Posterior vena cava (tissue), 2 donors: ENCODE data around the gene SLC25A12. TPM values are rescaled to one million over a fixed set of nuclear protein-coding genes. Genes with fewer than 3 reads are reported as not detected.

Experiments
- DNase-seq: peaks from one replicate; pipeline ENCODE4 v3.0.0-alpha.2; 2020; ENCODE audit warnings: low spot score
- intact Hi-C, 2 donors: fragments of 100-400 bp; cut with DNase I; formaldehyde crosslinking; loops; one replicate each; pipeline versions ENCODE4 v1.14.1 to v1.14.2; 2022 to 2023
- total RNA-seq, 2 donors: library from RNA; stranded (reverse); fragmentation: NEBNext Ultra II Directional; extraction: Animal tissue kit (Norgen Biotek cat#: 25700); gene quantifications; one replicate each; pipeline ENCODE4 v1.2.1, GENCODE V29; 2021
- donor health status: DM: yes; HTN: yes; CAD: no.
- donor health status: DM: yes; HTN: yes; CAD: no.

SLC25A12 gene
- total RNA-seq, 2 donors from 2014 or later: 34.7 to 35.4 TPM

DNA sequence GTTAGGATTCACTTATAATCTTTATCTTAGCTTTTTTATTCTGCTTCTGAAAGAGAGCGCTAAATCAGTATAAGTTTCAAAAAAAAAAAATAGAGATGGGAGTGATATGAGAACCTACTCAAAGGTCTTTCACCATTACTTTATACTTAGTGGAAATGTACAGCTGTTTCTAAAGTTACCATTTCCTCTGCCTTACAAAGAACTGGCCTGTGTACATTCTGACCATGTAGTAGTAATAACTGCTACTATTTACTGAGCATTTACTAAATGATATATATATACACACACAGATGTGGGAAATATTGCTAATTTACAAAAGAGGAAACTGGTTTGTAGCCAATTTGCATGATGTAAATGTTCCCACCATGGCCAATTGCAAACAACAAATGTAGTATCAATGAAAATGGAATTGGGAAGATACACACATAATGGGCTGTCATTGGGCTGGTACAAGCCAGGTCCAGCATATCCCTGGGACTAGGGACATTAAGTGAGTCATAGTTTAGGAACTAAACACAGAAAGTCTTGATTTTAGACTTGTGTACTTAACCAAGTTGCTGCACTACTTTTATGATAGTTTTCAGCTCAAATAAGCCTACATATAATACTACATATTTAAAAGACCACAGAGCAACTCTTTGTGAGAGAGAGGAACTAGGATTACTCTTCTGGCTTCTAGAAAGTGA, 139.6 kb downstream of the SLC25A12 start:
- no peak for DNase-seq
- intact Hi-C loops: no loop called here

GRCh38 chr2:171747371-171747770, 146.7 kb downstream of the SLC25A12 start:
- intact Hi-C loops: no loop called here
- no peak for DNase-seq

GRCh38 chr2:171745806-171746205, 148.2 kb downstream of the SLC25A12 start:
- intact Hi-C loops: no loop called here
- no peak for DNase-seq

DNA sequence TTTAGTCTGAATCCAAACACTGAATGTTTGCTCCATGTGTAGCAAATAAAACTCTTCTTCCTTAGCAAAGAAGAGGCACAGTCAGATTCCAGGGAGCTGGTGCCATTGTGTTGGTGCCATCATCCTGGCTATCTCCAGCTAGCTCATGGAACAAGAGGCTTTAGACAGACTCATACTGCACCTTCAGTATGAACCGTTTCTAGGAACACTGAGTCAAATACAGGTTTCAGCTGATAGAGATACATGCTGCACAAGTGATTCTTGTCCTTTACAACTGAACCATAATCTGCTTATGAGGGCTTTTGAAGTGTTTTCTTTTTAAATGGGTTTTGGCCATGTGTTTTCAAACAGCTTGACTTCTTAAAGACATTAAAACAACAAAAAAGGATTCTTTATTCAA, 148.9 kb downstream of the SLC25A12 start:
- DNase-seq: no peak
- intact Hi-C loops: no loop called here

DNA sequence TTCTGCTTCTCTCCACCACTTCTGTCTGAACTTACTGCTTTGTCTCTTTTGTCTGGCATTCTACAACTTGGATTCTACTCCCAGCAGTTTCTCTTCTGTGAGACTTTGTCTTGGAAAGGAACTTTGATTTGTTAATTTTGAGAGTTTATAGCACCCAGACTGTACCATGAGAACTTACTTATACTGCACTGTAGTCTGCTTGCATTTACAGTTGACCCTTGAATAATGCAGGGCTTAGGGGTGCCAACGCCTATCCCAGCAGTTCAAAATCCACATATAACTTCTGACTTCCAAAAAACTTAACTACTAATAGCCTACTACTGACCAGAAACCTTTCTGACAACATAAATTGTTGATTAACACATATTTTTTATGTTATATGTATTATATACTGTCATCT, 151.3 kb downstream of the SLC25A12 start:
- no peak for DNase-seq
- intact Hi-C loops: no loop called here

- DNase-seq: no peak
- intact Hi-C loops: no loop called here
Observed at GRCh38 chr2:171741189-171741588, 152.9 kb downstream of the SLC25A12 start.

DNA sequence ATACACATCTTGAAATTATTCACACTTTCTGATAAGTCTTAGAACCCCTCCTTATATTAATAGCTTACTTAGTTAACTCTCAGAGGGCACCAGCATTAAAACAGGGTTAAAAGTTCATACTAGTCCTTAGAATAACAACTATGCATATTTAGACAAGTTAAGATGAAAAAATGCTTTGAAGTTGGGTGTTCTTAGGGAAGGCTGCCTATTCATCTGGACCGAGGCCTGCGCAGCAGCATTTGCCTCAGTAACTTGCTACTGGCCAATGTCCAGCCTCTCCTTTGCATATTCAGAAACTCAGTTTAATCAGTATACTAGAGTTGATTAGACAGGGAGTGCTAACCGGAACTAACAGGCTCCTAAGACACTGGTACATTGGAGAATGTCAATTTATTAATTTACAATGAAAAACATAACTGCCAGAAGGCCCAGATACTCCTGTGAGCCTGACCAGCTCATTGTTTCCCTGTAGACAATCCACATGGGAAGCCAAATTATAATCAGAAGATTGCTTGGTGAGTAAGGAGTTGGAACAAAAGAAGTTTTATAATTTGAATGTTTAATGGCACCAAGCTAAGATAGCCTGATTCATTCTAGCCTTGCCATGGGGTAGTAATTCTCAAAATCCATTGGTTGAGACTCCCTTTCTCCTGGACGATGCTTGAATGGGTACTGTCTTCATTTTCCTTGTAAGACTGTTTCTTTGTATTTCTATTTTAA, 157.9 kb downstream of the SLC25A12 start:
- intact Hi-C loops: loop anchor here in 1 of 2 donors (5.0 kb wide), 1 partner anchor 46 kb away; no protein-coding TSS in a partner anchor

More for the DNA sequence above, 157.9 kb downstream of the SLC25A12 start:
- DNase-seq: no peak

Other genes with a start within 250 kb of the SLC25A12 start
- gene DYNC1I2, start 206.8 kb downstream of the SLC25A12 start, total RNA-seq: 10 to 100 TPM; 89.2 to 92.3 TPM
- gene HAT1, start 28.2 kb upstream of the SLC25A12 start, total RNA-seq: 10 to 100 TPM; 29.1 to 42.5 TPM
- gene METAP1D, start 105.7 kb upstream of the SLC25A12 start, total RNA-seq: 1 to 10 TPM; 3.5 to 6.5 TPM
- not detected for gene DLX1, start 191.3 kb upstream of the SLC25A12 start, total RNA-seq
- not detected for gene DLX2, start 208.7 kb upstream of the SLC25A12 start, total RNA-seq